Cardiac fibroblast (primary cell): ENCODE data around the gene SPATA6L.

Source experiments
- DNase-seq, 2 donors: peaks; one replicate each; pipeline versions ENCODE4 v3.0.0 to v3.0.0-alpha.2; 2010; ENCODE audit warnings: low read depth in 2 of 2
- H3K4me3 ChIP-seq, 2 donors: replicated peaks in 1 of 2; 1 replicate in 1 of 2; 2 replicates in 1 of 2; pipeline ENCODE4 v1.5.1; 2011; ENCODE audit warnings: low read depth in 2 of 2, low read length in 2 of 2, mild to moderate bottlenecking in 2 of 2, moderate library complexity in 1 of 2
- TF ChIP-seq, protein P1 (sequence below): IDR thresholded peaks from one replicate; pipeline ENCODE4 v1.5.1; 2011; ENCODE audit warnings: low read depth, mild to moderate bottlenecking, low read length, inconsistent platforms

Gene SPATA6L

DNA sequence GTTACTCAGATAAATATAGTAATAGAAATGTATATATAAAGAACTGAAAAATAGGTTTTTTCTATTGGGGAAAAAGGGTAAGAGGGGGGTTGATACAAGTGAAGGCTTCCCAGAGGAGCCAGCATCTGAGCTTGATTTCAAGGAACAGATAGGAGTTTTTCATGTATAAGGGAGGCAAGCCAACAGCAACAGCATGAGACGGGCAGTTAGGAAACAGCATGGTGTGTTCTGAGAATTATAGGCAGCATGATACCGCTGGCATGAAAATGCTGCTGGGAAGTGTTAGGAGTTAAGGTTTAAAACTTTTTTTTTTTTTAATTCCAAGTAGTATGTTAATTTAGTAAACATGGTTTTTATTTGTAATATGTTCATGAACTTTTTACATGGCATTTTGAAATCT, 22.7 kb upstream of the SPATA6L start:
- H3K4me3 ChIP-seq: no peak overlapping the region
- TF ChIP-seq, protein P1, sequence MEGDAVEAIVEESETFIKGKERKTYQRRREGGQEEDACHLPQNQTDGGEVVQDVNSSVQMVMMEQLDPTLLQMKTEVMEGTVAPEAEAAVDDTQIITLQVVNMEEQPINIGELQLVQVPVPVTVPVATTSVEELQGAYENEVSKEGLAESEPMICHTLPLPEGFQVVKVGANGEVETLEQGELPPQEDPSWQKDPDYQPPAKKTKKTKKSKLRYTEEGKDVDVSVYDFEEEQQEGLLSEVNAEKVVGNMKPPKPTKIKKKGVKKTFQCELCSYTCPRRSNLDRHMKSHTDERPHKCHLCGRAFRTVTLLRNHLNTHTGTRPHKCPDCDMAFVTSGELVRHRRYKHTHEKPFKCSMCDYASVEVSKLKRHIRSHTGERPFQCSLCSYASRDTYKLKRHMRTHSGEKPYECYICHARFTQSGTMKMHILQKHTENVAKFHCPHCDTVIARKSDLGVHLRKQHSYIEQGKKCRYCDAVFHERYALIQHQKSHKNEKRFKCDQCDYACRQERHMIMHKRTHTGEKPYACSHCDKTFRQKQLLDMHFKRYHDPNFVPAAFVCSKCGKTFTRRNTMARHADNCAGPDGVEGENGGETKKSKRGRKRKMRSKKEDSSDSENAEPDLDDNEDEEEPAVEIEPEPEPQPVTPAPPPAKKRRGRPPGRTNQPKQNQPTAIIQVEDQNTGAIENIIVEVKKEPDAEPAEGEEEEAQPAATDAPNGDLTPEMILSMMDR: no peak
- no peak for DNase-seq

DNA sequence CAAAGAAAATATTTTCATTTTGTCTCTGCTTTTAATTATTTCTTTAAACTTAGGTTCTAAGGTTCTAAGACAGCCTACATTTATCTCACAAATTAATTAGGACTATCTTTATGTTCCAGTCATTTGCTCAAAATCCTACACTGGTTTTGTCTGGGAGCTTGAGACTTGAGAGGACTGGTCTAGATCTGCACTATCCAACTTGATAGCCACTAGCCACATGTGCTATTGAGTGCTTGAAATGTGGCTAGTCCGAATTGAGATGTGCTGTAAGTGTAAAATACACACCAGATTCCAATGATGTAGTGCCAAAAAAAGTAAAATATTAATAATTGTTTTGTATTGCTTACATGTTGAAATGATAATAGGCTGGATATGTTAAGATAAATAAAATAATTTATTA, 20.3 kb upstream of the SPATA6L start:
- H3K4me3 ChIP-seq: no peak overlapping the region
- DNase-seq: no peak
- TF ChIP-seq, protein P1: no peak

GRCh38 chr9:4686112-4686511, 19.8 kb upstream of the SPATA6L start:
- H3K4me3 ChIP-seq: no peak overlapping the region
- DNase-seq: peak in 1 of 2 donors; percentile 24
- TF ChIP-seq, protein P1: no peak

DNA sequence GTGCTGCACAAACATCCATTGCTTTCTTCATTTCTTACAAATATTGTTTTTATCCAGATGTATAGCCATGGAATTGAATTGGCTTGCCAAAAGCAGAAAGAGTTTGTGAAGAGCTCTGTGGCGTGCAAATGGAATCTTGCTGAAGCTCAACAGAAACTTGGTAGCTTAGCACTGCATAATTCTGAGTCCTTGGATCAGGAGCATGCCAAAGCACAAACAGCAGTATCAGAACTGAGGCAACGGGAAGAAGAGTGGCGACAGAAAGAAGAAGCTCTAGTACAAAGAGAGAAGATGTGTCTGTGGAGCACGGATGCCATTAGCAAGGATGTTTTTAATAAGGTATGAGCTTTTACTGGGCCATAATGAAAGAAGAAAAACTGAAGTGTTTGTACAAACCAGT, 18.5 kb upstream of the SPATA6L start:
- no peak overlapping the region for H3K4me3 ChIP-seq
- TF ChIP-seq, protein P1: no peak
- no peak for DNase-seq

GRCh38 chr9:4680750-4681149, 14.5 kb upstream of the SPATA6L start:
- H3K4me3 ChIP-seq: peak overlapping the region; percentile 91 to 97
- TF ChIP-seq, protein P1: no peak
- DNase-seq: peak; percentile 48 to 74

- peak overlapping the region; percentile 91 to 97 for H3K4me3 ChIP-seq
- DNase-seq: peak in 1 of 2 donors; percentile 31
- TF ChIP-seq, protein P1: no peak
These were observed 13.9 kb upstream of the SPATA6L start for GRCh38 chr9:4680173-4680525.
